G401 (cell line): Measurements from ENCODE around the gene TDRD3. TPM values are rescaled to one million over a fixed set of nuclear protein-coding genes. Genes with fewer than 3 reads are reported as not detected.
"Not testable (repeated sequence)": the region's sequence is repeated elsewhere in the genome, so short reads cannot be mapped to it uniquely, and the experiment has no call there.

Experiments used
- DNase-seq: peaks from one replicate; pipeline ENCODE4 v3.0.0-alpha.2; 2015; ENCODE audit warnings: low spot score
- in situ Hi-C: cut with HindIII; loops from 2 replicates; pipeline ENCODE4 v1.10.0; 2016; ENCODE audit warnings: low sequenced_read_pairs, mixed read lengths
- total RNA-seq: library from RNA; depleted of rRNA; stranded (reverse); fragments of >200 nt; shearing (Covaris generic); gene quantifications from 2 replicates; pipeline ENCODE4 v1.2.3, GENCODE V29; 2014; rRNA removed

The TDRD3 gene
- total RNA-seq, result 3.5 and 8.5 TPM in 2 replicates

DNA sequence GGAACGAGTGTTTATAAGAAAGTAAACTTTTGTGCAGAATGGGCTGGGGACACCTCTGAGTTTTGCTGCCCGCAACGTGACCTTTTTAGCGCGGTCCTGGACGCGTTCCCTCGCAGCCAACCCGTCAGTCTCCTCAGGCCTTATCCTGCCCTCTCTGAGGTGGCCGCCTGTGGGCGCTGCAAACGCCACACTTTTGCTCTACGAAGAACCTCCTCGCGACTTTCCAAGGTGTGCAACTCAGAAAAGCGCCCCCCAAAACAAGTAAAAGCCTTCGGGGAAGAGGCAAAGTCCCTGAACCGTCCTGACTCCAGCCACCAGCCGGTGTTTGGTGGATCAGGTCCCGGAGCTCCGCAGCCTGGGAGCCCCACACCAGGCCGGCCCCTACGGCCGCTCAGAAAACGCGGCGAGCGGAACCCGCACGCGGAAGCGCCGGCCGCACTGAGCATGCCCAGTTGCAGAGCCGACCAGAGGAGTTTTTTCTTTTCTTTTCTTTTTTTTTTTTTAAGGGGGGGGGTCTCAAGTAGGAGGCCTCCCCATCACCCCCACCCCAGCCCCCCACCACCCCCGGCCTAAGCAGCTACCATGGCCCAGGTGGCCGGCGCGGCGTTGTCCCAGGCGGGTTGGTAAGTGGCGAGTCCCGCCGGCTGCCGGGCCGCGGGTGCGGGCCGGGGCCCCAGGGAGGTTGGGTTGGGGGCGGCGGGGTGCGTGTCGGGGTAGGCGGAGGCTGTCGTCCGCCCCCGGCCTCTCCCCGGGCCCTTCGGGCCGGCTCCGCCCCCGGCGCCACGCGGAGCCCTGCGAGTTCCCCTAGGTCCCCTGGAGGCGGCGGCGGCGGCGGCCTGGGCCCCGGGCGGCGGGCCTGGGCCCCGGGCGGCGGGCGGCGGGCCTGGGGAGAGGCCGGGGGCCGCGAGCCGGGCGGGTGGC, at the start of gene TDRD3:
Gene TDRD3, plus strand, starts transcription at position 438 of the 921 bp plus-strand sequence. Its CDS starts 145 bp downstream, at position 583.
- in situ Hi-C loops, result no loop called here
- peak; percentile 88 for DNase-seq

- DNase-seq, result no peak
- in situ Hi-C loops, result no loop called here
Measured at GRCh38 chr13:60347690-60348089, 49.3 kb upstream of the TDRD3 start.

DNA sequence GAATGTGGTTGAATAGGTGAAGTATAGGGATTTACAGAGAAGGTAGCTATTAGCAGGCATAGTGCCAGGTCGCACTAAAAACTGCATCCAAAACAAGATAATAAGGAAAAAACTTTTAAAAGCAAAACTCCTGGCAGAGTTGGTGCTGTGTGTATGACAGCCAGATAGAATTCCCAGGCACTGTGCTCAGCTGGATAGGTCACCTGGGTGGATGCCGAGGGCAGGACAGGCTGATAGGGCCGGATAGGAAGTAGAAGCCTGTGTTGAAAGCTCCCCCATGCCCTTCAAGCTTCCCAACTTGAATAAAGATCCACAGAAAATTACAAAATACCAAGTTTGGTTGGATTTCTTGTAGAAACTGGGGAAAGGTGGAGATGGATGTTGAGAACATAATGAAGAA, 48.9 kb upstream of the TDRD3 start:
- no peak for DNase-seq
- in situ Hi-C loops, result no loop called here

DNA sequence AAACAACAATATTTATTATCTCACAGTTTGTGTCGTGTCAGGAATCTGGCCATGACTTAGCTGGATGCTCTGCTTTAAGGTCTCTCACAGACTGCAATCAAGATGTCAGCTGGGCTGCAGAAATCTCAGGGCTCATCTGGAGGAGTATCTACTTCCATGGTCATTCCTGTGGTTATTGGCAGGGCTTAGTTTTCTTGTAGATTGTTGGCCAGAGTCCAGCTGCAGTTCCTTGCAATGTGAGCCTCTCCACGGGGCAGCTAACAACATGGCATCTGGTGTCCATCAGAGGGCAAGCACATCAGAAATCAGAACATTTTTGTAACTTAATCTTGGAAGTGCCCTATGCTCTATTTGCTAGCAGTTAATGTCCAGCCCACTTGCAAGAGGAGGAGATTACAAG, 45.7 kb upstream of the TDRD3 start:
- in situ Hi-C loops, result no loop called here
- no peak for DNase-seq

- in situ Hi-C loops, result no loop called here
- no peak for DNase-seq
Measured at GRCh38 chr13:60351855-60352615, 45.0 kb upstream of the TDRD3 start.

DNA sequence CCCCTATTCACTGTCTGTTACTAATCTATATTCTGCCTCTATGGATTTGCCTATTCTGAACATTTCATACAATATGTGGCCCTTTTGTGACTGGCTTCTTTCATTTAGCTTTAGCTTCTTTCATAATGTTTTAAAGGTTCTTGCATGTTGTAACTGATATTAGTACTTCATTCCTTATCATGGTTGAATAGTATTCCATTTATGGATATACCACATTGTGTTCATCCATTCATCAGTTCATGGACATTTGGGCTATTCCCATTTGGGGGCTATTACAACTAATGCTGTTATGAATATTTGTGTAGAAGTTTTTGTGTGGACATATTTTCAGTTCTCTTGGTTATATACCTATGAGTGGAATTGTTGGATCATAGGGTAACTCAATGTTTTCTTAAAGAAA, 44.4 kb upstream of the TDRD3 start:
- DNase-seq, result no peak
- in situ Hi-C loops, result no loop called here

- no peak for DNase-seq
- in situ Hi-C loops, result no loop called here
Measured at GRCh38 chr13:60355056-60355455, 42.0 kb upstream of the TDRD3 start.

DNA sequence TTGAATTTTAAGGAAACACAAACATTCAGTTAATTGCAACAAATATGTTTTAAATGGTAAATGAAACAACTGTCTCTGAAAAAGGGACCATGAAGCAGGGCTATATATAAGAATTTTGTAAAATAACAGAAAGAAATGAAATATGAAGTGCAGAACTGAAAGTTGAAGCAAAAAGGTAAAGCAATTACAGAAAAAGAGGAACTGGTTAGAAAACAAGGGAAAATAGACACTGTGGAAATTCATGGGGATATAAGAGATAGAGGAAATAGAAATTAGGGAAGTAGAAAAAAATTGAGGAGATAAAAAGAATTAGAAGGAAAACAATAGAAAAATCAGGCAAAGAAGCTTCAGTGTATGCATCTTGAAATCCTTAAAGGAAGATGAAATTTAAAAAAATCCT, 40.0 kb upstream of the TDRD3 start:
- in situ Hi-C loops, result no loop called here
- no peak for DNase-seq

GRCh38 chr13:60358453-60358852, 38.6 kb upstream of the TDRD3 start:
- DNase-seq, result no peak
- in situ Hi-C loops, result no loop called here

DNA sequence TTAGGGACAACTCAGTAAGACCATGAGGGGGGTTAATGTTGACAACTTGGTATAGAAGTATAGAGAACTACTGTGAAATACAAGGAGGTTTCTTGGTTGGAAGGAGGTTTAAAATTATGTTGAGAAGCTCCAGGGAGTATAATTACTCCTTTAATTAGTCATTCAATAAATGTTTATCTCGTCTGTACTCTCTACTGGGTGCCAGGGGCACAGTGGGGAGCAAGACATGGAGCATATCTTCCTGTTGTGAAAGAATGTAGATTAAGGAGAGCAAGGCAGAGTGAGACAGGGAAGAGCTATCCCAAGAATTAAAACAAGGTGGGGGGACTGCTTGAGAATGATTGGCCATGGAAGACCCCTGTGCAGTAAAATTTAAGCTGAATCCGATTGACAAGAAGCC, 33.7 kb upstream of the TDRD3 start:
- no peak for DNase-seq
- in situ Hi-C loops, result no loop called here

DNA sequence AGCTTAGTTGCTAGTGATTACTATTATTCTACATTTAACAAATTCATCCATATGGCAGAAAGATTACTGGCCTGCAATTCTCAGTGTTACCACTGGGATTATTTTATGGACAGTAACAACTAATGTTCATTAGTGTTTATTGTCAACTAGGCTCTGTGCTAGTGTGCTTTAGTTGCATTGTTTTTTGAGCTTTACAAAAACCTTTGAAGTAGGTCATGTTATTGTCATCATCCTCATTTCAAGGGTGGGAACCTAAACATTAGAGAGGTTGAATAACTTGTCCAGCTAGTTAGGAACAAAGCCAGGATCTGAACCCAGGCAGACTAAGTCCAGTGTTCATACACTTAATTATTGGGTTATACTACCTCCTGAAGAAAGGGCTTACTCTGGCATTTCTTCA, 27.8 kb upstream of the TDRD3 start:
- in situ Hi-C loops, result no loop called here
- DNase-seq, result no peak

GRCh38 chr13:60370343-60370742, 26.7 kb upstream of the TDRD3 start:
- no peak for DNase-seq
- in situ Hi-C loops, result no loop called here

DNA sequence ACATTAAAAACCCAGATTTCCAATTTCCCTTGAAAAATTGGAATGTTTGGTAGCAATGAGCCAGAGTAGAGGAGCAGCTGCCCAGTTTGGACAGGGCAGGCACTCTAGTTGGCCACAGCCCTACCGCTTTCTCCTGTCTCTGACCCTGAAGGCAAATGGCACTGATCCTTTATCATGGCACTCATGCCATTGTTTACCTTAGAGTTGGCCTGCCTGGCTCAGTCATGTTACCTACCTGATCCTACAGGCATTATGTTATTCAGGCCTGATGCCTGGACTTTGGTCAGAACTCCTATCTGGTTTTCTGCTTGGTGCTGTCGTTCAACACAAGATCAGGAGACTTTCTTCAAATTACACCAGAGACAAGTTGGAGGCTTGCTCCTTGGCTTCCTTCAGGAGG, 24.9 kb upstream of the TDRD3 start:
- in situ Hi-C loops, result no loop called here
- DNase-seq, result no peak

DNA sequence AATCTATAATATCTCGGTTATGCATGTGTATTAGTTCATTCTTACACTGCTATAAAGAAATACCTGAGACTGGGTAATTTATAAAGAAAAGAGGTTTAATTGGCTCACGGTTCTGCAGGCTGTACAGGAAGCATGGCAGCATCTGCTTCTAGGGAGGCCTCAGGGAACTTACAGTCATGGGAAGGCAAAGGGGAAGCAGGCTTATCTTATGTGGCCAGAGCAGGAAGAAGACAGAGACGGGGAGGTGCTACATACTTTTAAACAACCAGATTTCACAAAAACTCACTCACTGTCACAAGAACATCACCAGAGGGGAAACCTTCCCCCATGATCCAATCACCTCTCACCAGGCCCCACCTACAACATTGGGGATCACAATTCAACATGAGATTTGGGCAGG, 17.7 kb upstream of the TDRD3 start:
- DNase-seq, in situ Hi-C loops: not testable (repeated sequence)

GRCh38 chr13:60379837-60380565, 17.0 kb upstream of the TDRD3 start:
- DNase-seq, result no peak
- in situ Hi-C loops, result no loop called here

DNA sequence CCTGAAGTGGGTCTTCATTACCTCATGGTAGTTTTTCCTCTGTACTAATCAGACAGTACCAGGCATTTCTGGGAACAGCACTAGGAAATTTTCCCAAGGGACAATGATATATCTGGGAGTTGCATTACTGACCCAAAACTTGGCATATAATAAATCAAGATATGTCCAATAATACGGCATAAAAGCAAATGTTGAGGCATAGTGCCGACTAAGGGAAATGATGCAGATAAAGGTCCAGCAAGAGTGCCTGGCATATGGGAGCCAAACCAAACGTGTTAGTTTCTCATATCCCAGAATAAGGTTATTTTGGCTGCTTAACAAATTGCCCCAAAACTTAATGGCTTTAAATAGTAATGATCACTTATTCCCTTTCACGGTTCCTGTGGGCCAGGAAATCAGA, 12.1 kb upstream of the TDRD3 start:
- in situ Hi-C loops, result no loop called here
- no peak for DNase-seq

GRCh38 chr13:60386250-60386649, 10.8 kb upstream of the TDRD3 start:
- in situ Hi-C loops, result no loop called here

DNA sequence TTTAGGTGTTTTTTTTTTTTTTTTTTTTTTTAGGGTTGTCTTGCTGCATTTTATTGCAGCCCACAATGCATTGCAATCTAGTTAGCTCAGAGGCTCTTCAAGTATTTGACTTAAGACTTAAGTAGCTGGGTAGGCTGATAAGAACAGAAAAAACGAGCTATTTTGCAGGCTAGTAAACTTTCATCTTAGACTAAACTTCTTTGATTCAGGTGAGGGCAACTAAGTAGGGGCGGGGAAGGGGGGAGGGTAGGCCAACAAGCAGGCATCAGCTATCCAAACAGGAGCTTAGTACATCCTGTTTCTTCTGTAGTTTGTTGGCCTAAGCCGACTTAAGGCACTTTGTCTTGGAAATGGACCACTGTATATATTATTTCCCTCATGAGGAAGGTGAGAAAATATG, 4.9 kb upstream of the TDRD3 start:
- in situ Hi-C loops, result no loop called here
- no peak for DNase-seq

More at GRCh38 chr13:60386250-60386649, 10.8 kb upstream of the TDRD3 start:
- no peak for DNase-seq

GRCh38 chr13:60395971-60396782, 843 bp upstream of the TDRD3 start:
- in situ Hi-C loops, result no loop called here
- DNase-seq, result peak; percentile 92
